ENCODE data around the gene INPP5F.

DNA sequence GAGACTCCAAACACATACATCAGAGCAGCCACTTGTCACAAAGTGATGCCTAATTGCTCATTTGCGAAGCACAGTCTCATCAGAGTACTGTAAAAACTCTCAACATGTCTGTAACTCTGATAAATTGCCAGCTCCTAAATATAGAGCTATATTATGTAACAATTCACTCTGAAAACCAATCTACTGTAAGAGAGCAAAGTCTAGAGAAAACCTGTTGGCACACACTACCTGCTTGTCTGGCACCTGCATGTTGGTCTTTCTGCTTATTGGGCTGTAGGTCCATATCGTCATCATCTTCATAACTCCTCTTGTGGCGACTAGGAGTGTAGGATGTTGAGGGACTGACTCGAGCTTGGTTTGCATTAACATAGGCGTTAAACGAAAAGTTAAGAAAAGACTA, 127.0 kb downstream of the INPP5F start:
- TF ChIP-seq MTF1 (CRISPR knock-in tag; IDR thresholded peaks at IDR 0.05) (no peak), HMGXB4 (CRISPR knock-in tag; IDR thresholded peaks at IDR 0.05; ENCODE audit: borderline replicate concordance in 1 of 2, low read depth in 1 of 2) (no peak)
